HCT116 (cell line): ENCODE results near the gene PYGL. TPM values are rescaled to one million over a fixed set of nuclear protein-coding genes. Genes with fewer than 3 reads are reported as not detected.
"Not testable (repeated sequence)": the region's sequence is repeated elsewhere in the genome, so short reads cannot be mapped to it uniquely, and the experiment has no call there.

Experiments
- ATAC-seq: fragments of 200-7000 bp; cut with Tn5 transposase; 2 replicates; pipeline ENCODE4 v1.9.1; 2020; ENCODE audit warnings: mild to moderate bottlenecking, moderate library complexity
- BruUV-seq: library from RNA; stranded (reverse); fragments of 400-500 nt; replicated peaks from 2 replicates; lab custom pipeline; 2021; lab: Mats Ljungman, UMichigan
- CTCF ChIA-PET: fragments of 300-600 bp; sonication (Branson Sonifier 250); formaldehyde crosslinking; loops from one replicate; lab custom pipeline; 2021; ENCODE audit warnings: antibody characterized with exemption; lab: Charles Lee
- POLR2A ChIA-PET: fragments of 300-600, 350-600 bp; sonication (Branson Sonifier 250); formaldehyde crosslinking; loops from one replicate; lab custom pipeline; 2021; ENCODE audit warnings: antibody characterized with exemption; lab: Charles Lee
- RAD21 ChIA-PET, 2 experiments: fragments of 300-600 bp; sonication (Branson Sonifier 250); formaldehyde crosslinking; loops; one replicate each; lab custom pipeline; 2023; ENCODE audit warnings: low total read pairs in 2 of 2; ENCODE audit not compliant: uncharacterized antibody in 2 of 2, unreplicated experiment in 2 of 2, low non-redundant PET in 1 of 2; lab: Charles Lee
- DNase-seq: peaks from one replicate; pipeline ENCODE4 v3.0.0-alpha.2; 2010; ENCODE audit warnings: low read depth, low spot score
- H2AFZ ChIP-seq: fragments of 200-600 bp; shearing (Covaris generic), sonication (generic); 2 replicates; pipeline ENCODE4 v1.6.1; 2017; ENCODE audit warnings: low read depth, mixed run types, mixed read lengths, antibody characterized with exemption, low read length; ENCODE audit not compliant: poor library complexity, severe bottlenecking
- H3K27ac ChIP-seq: 2 replicates; pipeline ENCODE4 v1.5.1; 2012; ENCODE audit warnings: low read depth, low read length
- H3K27me3 ChIP-seq: fragments of 200-600 bp; sonication (generic); 2 replicates; pipeline ENCODE4 v1.6.1; 2016; ENCODE audit warnings: mixed run types, low read length, mixed read lengths; ENCODE audit not compliant: insufficient read depth
- H3K36me3 ChIP-seq, 2 experiments: fragments of 200-500 bp in 1 of 2; fragments of 200-600 bp in 1 of 2; sonication (Bioruptor generic) in 1 of 2; sonication (generic) in 1 of 2; 2 replicates each; pipeline versions ENCODE4 v1.5.1 to v1.6.1; 2014 to 2016; ENCODE audit warnings: low read length in 2 of 2, inconsistent platforms in 1 of 2, mixed read lengths in 1 of 2, mixed run types in 1 of 2; ENCODE audit not compliant: insufficient read depth in 2 of 2, control insufficient read depth in 1 of 2
- H3K4me1 ChIP-seq, 2 experiments: fragments of 200-600 bp in 1 of 2; sonication (generic) in 1 of 2; 2 replicates each; pipeline versions ENCODE4 v1.5.1 to v1.6.1; 2012 to 2017; ENCODE audit warnings: low read length in 2 of 2, inconsistent platforms in 1 of 2, mild to moderate bottlenecking in 1 of 2, mixed read lengths in 1 of 2, mixed run types in 1 of 2, moderate library complexity in 1 of 2; ENCODE audit not compliant: insufficient read depth in 2 of 2, control insufficient read depth in 1 of 2
- H3K4me2 ChIP-seq: fragments of 200-600 bp; sonication (generic); 2 replicates; pipeline ENCODE4 v1.6.1; 2017; ENCODE audit warnings: mixed run types, low read length, mixed read lengths
- H3K4me3 ChIP-seq, 2 experiments: fragments of 200-600 bp in 1 of 2; sonication (generic) in 1 of 2; replicated peaks in 1 of 2; 2 replicates each; pipeline ENCODE4 v1.5.1; 2011 to 2016; ENCODE audit warnings: low read length in 2 of 2, control low read depth in 1 of 2, low read depth in 1 of 2, mild to moderate bottlenecking in 1 of 2, mixed read lengths in 1 of 2, mixed run types in 1 of 2
- H3K79me2 ChIP-seq: fragments of 200-600 bp; sonication (generic); 2 replicates; pipeline ENCODE4 v1.6.1; 2017; ENCODE audit warnings: mild to moderate bottlenecking, mixed run types, low read length, moderate library complexity, mixed read lengths; ENCODE audit not compliant: insufficient read depth
- H3K9ac ChIP-seq: fragments of 200-600 bp; sonication (generic); 2 replicates; pipeline ENCODE4 v1.6.1; 2016; ENCODE audit warnings: low read length, mixed read lengths
- H3K9me2 ChIP-seq: fragments of 200-600 bp; sonication (generic), shearing (Covaris generic); 2 replicates; pipeline ENCODE4 v1.6.1; 2017; ENCODE audit warnings: mixed run types, mild to moderate bottlenecking, moderate library complexity; ENCODE audit not compliant: insufficient read depth
- H3K9me3 ChIP-seq, 2 experiments: fragments of 200-500 bp in 1 of 2; fragments of 200-600 bp in 1 of 2; sonication (Bioruptor generic) in 1 of 2; sonication (generic) in 1 of 2; 2 replicates each; pipeline ENCODE4 v1.6.1; 2014 to 2017; ENCODE audit warnings: low read length in 2 of 2, mixed read lengths in 2 of 2, inconsistent platforms in 1 of 2, low read depth in 1 of 2, mild to moderate bottlenecking in 1 of 2, mixed run types in 1 of 2, moderate library complexity in 1 of 2; ENCODE audit not compliant: control insufficient read depth in 1 of 2, insufficient read depth in 1 of 2
- H4K20me1 ChIP-seq: fragments of 200-600 bp; sonication (generic), shearing (Covaris generic); 2 replicates; pipeline ENCODE4 v1.6.1; 2017; ENCODE audit warnings: mixed run types, mild to moderate bottlenecking, moderate library complexity; ENCODE audit not compliant: insufficient read depth
- CBX3 ChIP-seq: IDR thresholded peaks from 2 replicates; pipeline ENCODE4 v1.6.1; 2012; ENCODE audit warnings: low read depth
- EGR1 ChIP-seq: IDR thresholded peaks from 2 replicates; pipeline ENCODE4 v1.6.1; 2012; ENCODE audit warnings: low read depth
- EZH2 ChIP-seq: fragments of 200-600 bp; sonication (generic); IDR thresholded peaks from 2 replicates; pipeline ENCODE4 v1.6.1; 2017; ENCODE audit warnings: antibody characterized with exemption, mixed run types
- FOSL1 ChIP-seq: IDR thresholded peaks from 2 replicates; pipeline ENCODE4 v1.6.1; 2012; ENCODE audit warnings: low read depth
- JUND ChIP-seq: IDR thresholded peaks from 2 replicates; pipeline ENCODE4 v1.6.1; 2012
- MAX ChIP-seq: IDR thresholded peaks from 2 replicates; pipeline ENCODE4 v1.6.1; 2012
- POLR2AphosphoS5 ChIP-seq: IDR thresholded peaks from 2 replicates; pipeline ENCODE4 v1.6.1; 2011; ENCODE audit warnings: mild to moderate bottlenecking, low read depth, low read length, moderate library complexity
- TCF7L2 ChIP-seq: IDR thresholded peaks from 2 replicates; pipeline ENCODE4 v1.7.0; 2011; ENCODE audit warnings: borderline replicate concordance, inconsistent platforms; ENCODE audit not compliant: insufficient read depth, insufficient read length; ENCODE audit errors: extremely low read depth
- YY1 ChIP-seq: IDR thresholded peaks from 2 replicates; pipeline ENCODE4 v1.6.1; 2011; ENCODE audit warnings: low read length, low read depth, moderate library complexity, mild to moderate bottlenecking; ENCODE audit not compliant: insufficient replicate concordance; ENCODE audit errors: extremely low read depth
- ZBTB33 ChIP-seq: IDR thresholded peaks from 2 replicates; pipeline ENCODE4 v1.6.1; 2011; ENCODE audit warnings: mild to moderate bottlenecking, low read length, moderate library complexity; ENCODE audit not compliant: insufficient replicate concordance; ENCODE audit errors: extremely low read depth
- intact Hi-C: fragments of 100-400 bp; cut with micrococcal nuclease; formaldehyde crosslinking; loops from 2 replicates; pipeline ENCODE4 v1.10.0; 2022
- total RNA-seq: library from RNA; stranded (reverse); gene quantifications from one replicate; pipeline ENCODE4 v1.2.1, GENCODE V29; 2021; ENCODE audit not compliant: unreplicated experiment

The PYGL gene
- total RNA-seq, 1 experiment from 2014 or later: 173 TPM

GRCh38 chr14:50957296-50957695, 13.0 kb upstream of the PYGL start:
- H3K9me3 ChIP-seq: no peaks in the 10 kb centered on the region
- peaks cover 20 to 26% of the 10 kb centered on the region in 2 experiments for H3K4me1 ChIP-seq
- H3K9me2 ChIP-seq: no peaks in the 10 kb centered on the region
- H3K4me3 ChIP-seq: no peak overlapping the region
- no peaks in the 10 kb centered on the region for H3K27me3 ChIP-seq
- DNase-seq (no peak), ATAC-seq (no peak)
- no peak overlapping the region for H2AFZ ChIP-seq
- POLR2A ChIA-PET: no interaction called here
- intact Hi-C loops: loop anchor here (10.0 kb wide), 1 partner anchor 128 kb away; no protein-coding TSS in a partner anchor
- BruUV-seq: no TSS peak
- CTCF ChIA-PET: interaction anchor here (1.6 kb wide), 1 partner anchor 13 kb away, joined by 5 read pairs; no protein-coding TSS in a partner anchor
- no peak overlapping the region for H3K27ac ChIP-seq
- TF ChIP-seq JUND (no peak), FOSL1 (no peak), POLR2AphosphoS5 (no peak), MAX (no peak), ZBTB33 (no peak), EGR1 (no peak), CBX3 (no peak), TCF7L2 (no peak), YY1 (no peak), EZH2 (no peak)
- H4K20me1 ChIP-seq: no peaks in the 10 kb centered on the region
- no peaks in the 10 kb centered on the region for H3K79me2 ChIP-seq
- H3K4me2 ChIP-seq: no peak overlapping the region
- no peak overlapping the region for H3K9ac ChIP-seq
- RAD21 ChIA-PET: no interaction called here
- H3K36me3 ChIP-seq: no peaks in the 10 kb centered on the region

GRCh38 chr14:50956421-50956820, 12.1 kb upstream of the PYGL start:
- H3K9me2 ChIP-seq, H4K20me1 ChIP-seq, H3K79me2 ChIP-seq, H2AFZ ChIP-seq, ATAC-seq, H3K9me3 ChIP-seq, BruUV-seq, CTCF ChIA-PET, H3K36me3 ChIP-seq, H3K27ac ChIP-seq, H3K9ac ChIP-seq, H3K4me2 ChIP-seq, RAD21 ChIA-PET, H3K4me3 ChIP-seq, DNase-seq, H3K27me3 ChIP-seq, POLR2A ChIA-PET: not testable (repeated sequence)
- intact Hi-C loops: loop anchor here (10.0 kb wide), 1 partner anchor 128 kb away; no protein-coding TSS in a partner anchor
- H3K4me1 ChIP-seq: peaks cover 12 to 19% of the 10 kb centered on the region in 2 experiments
